ENCODE results near the gene CXCR2. TPM values are rescaled to one million over a fixed set of nuclear protein-coding genes. Genes with fewer than 3 reads are reported as not detected.

Gene CXCR2
- polyA plus RNA-seq, 2 donors: 12.0 to 23.8 TPM

- Histone ChIP-seq H3K36me3 (ENCODE audit: control insufficient read depth in 2 of 2, insufficient read depth in 2 of 2, low read length in 1 of 2) (no peaks in the 10 kb centered on the region), H3K4me1 (ENCODE audit: control insufficient read depth in 2 of 2, insufficient read depth in 2 of 2, low read length in 1 of 2) (peaks cover 0 to 4% of the 10 kb centered on the region in 2 donors), H3K27me3 (ENCODE audit: control insufficient read depth in 1 of 2, insufficient read depth in 2 of 2, low read length in 2 of 2) (no peaks in the 10 kb centered on the region), H3K4me3 (ENCODE audit: low read depth in 1 of 2, low read length in 2 of 2) (no peak overlapping the region), H3K9me3 (ENCODE audit: control insufficient read depth in 2 of 2, insufficient read depth in 1 of 2, low read depth in 1 of 2, low read length in 1 of 2) (no peaks in the 10 kb centered on the region), H3K27ac (ENCODE audit: low read depth in 2 of 2, low read length in 1 of 2) (no peak overlapping the region)
- WGBS, 2 donors: 76 to 79% methylated on average over 5 of the region's 5 CpGs
Measured at GRCh38 chr2:218149848-218150440, 24.1 kb downstream of the CXCR2 start.

- 53 to 63% methylated on average over 8 of the region's 8 CpGs for WGBS, 2 donors
- H3K36me3 ChIP-seq (ENCODE audit: control insufficient read depth in 2 of 2, insufficient read depth in 2 of 2, low read length in 1 of 2): no peaks in the 10 kb centered on the region
- H3K9me3 ChIP-seq (ENCODE audit: control insufficient read depth in 2 of 2, insufficient read depth in 1 of 2, low read depth in 1 of 2, low read length in 1 of 2): no peaks in the 10 kb centered on the region
- H3K4me3 ChIP-seq (ENCODE audit: low read depth in 1 of 2, low read length in 2 of 2): no peak overlapping the region
- no peaks in the 10 kb centered on the region for H3K27me3 ChIP-seq (ENCODE audit: control insufficient read depth in 1 of 2, insufficient read depth in 2 of 2, low read length in 2 of 2)
- peaks cover 0 to 4% of the 10 kb centered on the region in 2 donors for H3K4me1 ChIP-seq (ENCODE audit: control insufficient read depth in 2 of 2, insufficient read depth in 2 of 2, low read length in 1 of 2)
- H3K27ac ChIP-seq (ENCODE audit: low read depth in 2 of 2, low read length in 1 of 2): no peak overlapping the region
Measured at GRCh38 chr2:218152172-218152571, 26.3 kb downstream of the CXCR2 start.

- Histone ChIP-seq H3K36me3 (ENCODE audit: control insufficient read depth in 2 of 2, insufficient read depth in 2 of 2, low read length in 1 of 2) (no peaks in the 10 kb centered on the region), H3K4me1 (ENCODE audit: control insufficient read depth in 2 of 2, insufficient read depth in 2 of 2, low read length in 1 of 2) (peaks cover 0 to 4% of the 10 kb centered on the region in 2 donors), H3K27ac (ENCODE audit: low read depth in 2 of 2, low read length in 1 of 2) (peak overlapping the region; percentile 19 to 62), H3K4me3 (ENCODE audit: low read depth in 1 of 2, low read length in 2 of 2) (no peak overlapping the region), H3K9me3 (ENCODE audit: control insufficient read depth in 2 of 2, insufficient read depth in 1 of 2, low read depth in 1 of 2, low read length in 1 of 2) (no peaks in the 10 kb centered on the region), H3K27me3 (ENCODE audit: control insufficient read depth in 1 of 2, insufficient read depth in 2 of 2, low read length in 2 of 2) (no peaks in the 10 kb centered on the region)
- 33 to 46% methylated on average over 1 of the region's 1 CpG for WGBS, 2 donors
Measured at GRCh38 chr2:218152777-218153176, 26.9 kb downstream of the CXCR2 start.

GRCh38 chr2:218155953-218156479 is 30.2 kb downstream of the CXCR2 start:
- Histone ChIP-seq H3K36me3 (ENCODE audit: control insufficient read depth in 2 of 2, insufficient read depth in 2 of 2, low read length in 1 of 2) (no peaks in the 10 kb centered on the region), H3K4me3 (ENCODE audit: low read depth in 1 of 2, low read length in 2 of 2) (no peak overlapping the region), H3K27me3 (ENCODE audit: control insufficient read depth in 1 of 2, insufficient read depth in 2 of 2, low read length in 2 of 2) (no peaks in the 10 kb centered on the region), H3K9me3 (ENCODE audit: control insufficient read depth in 2 of 2, insufficient read depth in 1 of 2, low read depth in 1 of 2, low read length in 1 of 2) (no peaks in the 10 kb centered on the region), H3K4me1 (ENCODE audit: control insufficient read depth in 2 of 2, insufficient read depth in 2 of 2, low read length in 1 of 2) (peaks cover 0 to 4% of the 10 kb centered on the region in 2 donors), H3K27ac (ENCODE audit: low read depth in 2 of 2, low read length in 1 of 2) (no peak overlapping the region)
- 68 to 70% methylated on average over 7 of the region's 7 CpGs for WGBS, 2 donors

GRCh38 chr2:218161644-218162043 is 35.8 kb downstream of the CXCR2 start:
- Histone ChIP-seq H3K36me3 (ENCODE audit: control insufficient read depth in 2 of 2, insufficient read depth in 2 of 2, low read length in 1 of 2) (no peaks in the 10 kb centered on the region), H3K27me3 (ENCODE audit: control insufficient read depth in 1 of 2, insufficient read depth in 2 of 2, low read length in 2 of 2) (no peaks in the 10 kb centered on the region), H3K4me1 (ENCODE audit: control insufficient read depth in 2 of 2, insufficient read depth in 2 of 2, low read length in 1 of 2) (peaks cover 0 to 5% of the 10 kb centered on the region in 2 donors), H3K9me3 (ENCODE audit: control insufficient read depth in 2 of 2, insufficient read depth in 1 of 2, low read depth in 1 of 2, low read length in 1 of 2) (no peaks in the 10 kb centered on the region), H3K27ac (ENCODE audit: low read depth in 2 of 2, low read length in 1 of 2) (no peak overlapping the region), H3K4me3 (ENCODE audit: low read depth in 1 of 2, low read length in 2 of 2) (no peak overlapping the region)
- 68 to 76% methylated on average over 2 of the region's 2 CpGs for WGBS, 2 donors

- Histone ChIP-seq H3K27me3 (ENCODE audit: control insufficient read depth in 1 of 2, insufficient read depth in 2 of 2, low read length in 2 of 2) (no peaks in the 10 kb centered on the region), H3K27ac (ENCODE audit: low read depth in 2 of 2, low read length in 1 of 2) (no peak overlapping the region), H3K4me1 (ENCODE audit: control insufficient read depth in 2 of 2, insufficient read depth in 2 of 2, low read length in 1 of 2) (peaks cover 0 to 7% of the 10 kb centered on the region in 2 donors), H3K4me3 (ENCODE audit: low read depth in 1 of 2, low read length in 2 of 2) (no peak overlapping the region), H3K9me3 (ENCODE audit: control insufficient read depth in 2 of 2, insufficient read depth in 1 of 2, low read depth in 1 of 2, low read length in 1 of 2) (no peaks in the 10 kb centered on the region), H3K36me3 (ENCODE audit: control insufficient read depth in 2 of 2, insufficient read depth in 2 of 2, low read length in 1 of 2) (no peaks in the 10 kb centered on the region)
- whole genome bisulfite sequencing, 2 donors: 41 to 80% methylated on average over 1 of the region's 1 CpG
Measured at GRCh38 chr2:218162814-218163213, 37.0 kb downstream of the CXCR2 start.

- WGBS, 2 donors: 52 to 54% methylated on average over 3 of the region's 3 CpGs
- Histone ChIP-seq H3K27ac (ENCODE audit: low read depth in 2 of 2, low read length in 1 of 2) (no peak within 1 kb of the TSS), H3K9me3 (ENCODE audit: control insufficient read depth in 2 of 2, insufficient read depth in 1 of 2, low read depth in 1 of 2, low read length in 1 of 2) (no peaks in the 10 kb centered on the region), H3K36me3 (ENCODE audit: control insufficient read depth in 2 of 2, insufficient read depth in 2 of 2, low read length in 1 of 2) (no peaks in the 10 kb centered on the region), H3K4me3 (ENCODE audit: low read depth in 1 of 2, low read length in 2 of 2) (no peak within 1 kb of the TSS), H3K27me3 (ENCODE audit: control insufficient read depth in 1 of 2, insufficient read depth in 2 of 2, low read length in 2 of 2) (no peaks in the 10 kb centered on the region), H3K4me1 (ENCODE audit: control insufficient read depth in 2 of 2, insufficient read depth in 2 of 2, low read length in 1 of 2) (peaks cover 0 to 7% of the 10 kb centered on the region in 2 donors)
Measured at GRCh38 chr2:218166791-218167190, 41.0 kb downstream of the CXCR2 start, which contains the start of gene CXCR1. CXCR1 (minus strand) TSS chr2:218166962; CDS start chr2:218165211, 1,751 bp downstream.

- Histone ChIP-seq H3K4me1 (ENCODE audit: control insufficient read depth in 2 of 2, insufficient read depth in 2 of 2, low read length in 1 of 2) (peaks cover 0 to 6% of the 10 kb centered on the region in 2 donors), H3K27ac (ENCODE audit: low read depth in 2 of 2, low read length in 1 of 2) (no peak overlapping the region), H3K27me3 (ENCODE audit: control insufficient read depth in 1 of 2, insufficient read depth in 2 of 2, low read length in 2 of 2) (no peaks in the 10 kb centered on the region), H3K9me3 (ENCODE audit: control insufficient read depth in 2 of 2, insufficient read depth in 1 of 2, low read depth in 1 of 2, low read length in 1 of 2) (no peaks in the 10 kb centered on the region), H3K4me3 (ENCODE audit: low read depth in 1 of 2, low read length in 2 of 2) (no peak overlapping the region), H3K36me3 (ENCODE audit: control insufficient read depth in 2 of 2, insufficient read depth in 2 of 2, low read length in 1 of 2) (no peaks in the 10 kb centered on the region)
- WGBS, 2 donors: 32 to 52% methylated on average over 1 of the region's 1 CpG
Measured at GRCh38 chr2:218168016-218168415, 42.2 kb downstream of the CXCR2 start.

- no peaks in the 10 kb centered on the region for H3K9me3 ChIP-seq (ENCODE audit: control insufficient read depth in 2 of 2, insufficient read depth in 1 of 2, low read depth in 1 of 2, low read length in 1 of 2)
- peaks cover 0 to 2% of the 10 kb centered on the region in 2 donors for H3K4me1 ChIP-seq (ENCODE audit: control insufficient read depth in 2 of 2, insufficient read depth in 2 of 2, low read length in 1 of 2)
- no peak overlapping the region for H3K27ac ChIP-seq (ENCODE audit: low read depth in 2 of 2, low read length in 1 of 2)
- 54 to 57% methylated on average over 9 of the region's 9 CpGs for WGBS, 2 donors
- no peaks in the 10 kb centered on the region for H3K27me3 ChIP-seq (ENCODE audit: control insufficient read depth in 1 of 2, insufficient read depth in 2 of 2, low read length in 2 of 2)
- H3K4me3 ChIP-seq (ENCODE audit: low read depth in 1 of 2, low read length in 2 of 2): no peak overlapping the region
- no peaks in the 10 kb centered on the region for H3K36me3 ChIP-seq (ENCODE audit: control insufficient read depth in 2 of 2, insufficient read depth in 2 of 2, low read length in 1 of 2)
Measured at GRCh38 chr2:218168635-218169462, 43.0 kb downstream of the CXCR2 start.

Data from esophagus (tissue), 2 donors.